NCI-H82 treated with DMSO at 0.1 percent for 48 hours (cell line): Measurements from ENCODE around the gene COL4A1.

Source experiments
- DNase-seq: peaks from one replicate; lab custom pipeline; 2025; ENCODE audit not compliant: unreplicated experiment; lab: John Stamatoyannopoulos, UW

COL4A1 gene

DNA sequence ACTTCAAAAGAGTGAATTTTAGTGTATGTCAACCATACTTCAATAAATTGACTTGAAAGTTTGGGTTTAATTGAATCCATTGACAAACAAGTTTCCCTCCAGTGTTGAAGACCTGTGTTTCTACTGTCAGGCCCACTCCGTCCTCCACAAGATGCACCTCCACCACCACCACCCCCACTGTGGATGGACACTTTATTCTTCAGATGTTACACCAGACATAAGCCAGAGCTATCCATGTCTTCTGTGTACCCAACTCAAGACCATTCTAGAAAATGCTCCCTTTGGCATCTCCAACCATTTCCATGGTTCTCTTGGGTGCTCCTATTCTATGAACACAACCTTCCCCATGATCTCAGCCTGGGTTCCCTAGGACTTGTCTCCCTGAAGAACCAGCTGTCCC, 207.0 kb downstream of the COL4A1 start:
- DNase-seq = no peak
